SK-N-MC (cell line): ENCODE data around the gene NGF.

Experiments used
- EZH2 ChIP-seq: fragments of 200-600 bp; sonication (generic); IDR thresholded peaks from one replicate; pipeline ENCODE4 v1.6.1; 2017; ENCODE audit warnings: antibody characterized with exemption
- FOXP2 ChIP-seq: optimal IDR thresholded peaks from 2 replicates; pipeline ENCODE3; 2011; ENCODE audit warnings: mild to moderate bottlenecking, moderate library complexity; ENCODE audit not compliant: insufficient read depth; ENCODE audit errors: extremely low read length, control extremely low read depth
- POLR2AphosphoS5 ChIP-seq: IDR thresholded peaks from 2 replicates; pipeline ENCODE4 v1.6.1; 2012; ENCODE audit warnings: mild to moderate bottlenecking, low read depth, low read length, borderline replicate concordance

GRCh38 chr1:115329965-115330364, 8.1 kb downstream of the NGF start:
- no peak for TF ChIP-seq POLR2AphosphoS5
- TF ChIP-seq EZH2: no peak
- no peak for TF ChIP-seq FOXP2
